NCI-H1092 treated with DMSO at 0.1 percent for 48 hours (cell line): ENCODE measurements around the gene GNAI2.

ENCODE experiments used
- DNase-seq: peaks from one replicate; lab custom pipeline; 2025; lab: John Stamatoyannopoulos, UW

The GNAI2 gene

GRCh38 chr3:50235716-50236483 lies at the start of gene GNAI2:
Gene GNAI2 (plus strand): TSS chr3:50236204. CDS start chr3:50236336, 132 bp downstream.
- peak; percentile 96 for DNase-seq

- no peak for DNase-seq
Observed at GRCh38 chr3:50187750-50188149, 48.3 kb upstream of the GNAI2 start.

GRCh38 chr3:50189274-50189673 lies 46.7 kb upstream of the GNAI2 start:
- DNase-seq, result peak; percentile 32

GRCh38 chr3:50189989-50190388 lies 46.0 kb upstream of the GNAI2 start:
- no peak for DNase-seq

GRCh38 chr3:50190936-50191660 lies 44.9 kb upstream of the GNAI2 start, which contains the start of gene GNAT1:
Gene GNAT1 (plus strand): TSS chr3:50191610. CDS start chr3:50191726, 116 bp downstream.
- no peak for DNase-seq

- DNase-seq, result no peak
Observed at GRCh38 chr3:50192124-50192523, 43.9 kb upstream of the GNAI2 start.

GRCh38 chr3:50192689-50193141 lies 43.3 kb upstream of the GNAI2 start:
- peak; percentile 35 for DNase-seq

- no peak for DNase-seq
Observed at GRCh38 chr3:50193286-50193685, 42.7 kb upstream of the GNAI2 start.

- no peak for DNase-seq
Observed at GRCh38 chr3:50193746-50194127, 42.3 kb upstream of the GNAI2 start.

- peak; percentile 28 for DNase-seq
Observed at GRCh38 chr3:50194128-50194902, 41.7 kb upstream of the GNAI2 start.

- no peak for DNase-seq
Observed at GRCh38 chr3:50194903-50195500, 41.0 kb upstream of the GNAI2 start.

- DNase-seq, result no peak
Observed at GRCh38 chr3:50195501-50196252, 40.3 kb upstream of the GNAI2 start.

- no peak for DNase-seq
Observed at GRCh38 chr3:50196253-50196801, 39.7 kb upstream of the GNAI2 start.

GRCh38 chr3:50201573-50202315 lies 34.3 kb upstream of the GNAI2 start:
- no peak for DNase-seq

GRCh38 chr3:50202353-50203112 lies 33.5 kb upstream of the GNAI2 start:
- DNase-seq, result no peak

GRCh38 chr3:50203113-50203808 lies 32.7 kb upstream of the GNAI2 start:
- DNase-seq, result no peak

GRCh38 chr3:50203809-50204803 lies 31.9 kb upstream of the GNAI2 start:
- DNase-seq, result no peak
